Measurements from ENCODE around the gene LIPC.

LIPC gene

DNA sequence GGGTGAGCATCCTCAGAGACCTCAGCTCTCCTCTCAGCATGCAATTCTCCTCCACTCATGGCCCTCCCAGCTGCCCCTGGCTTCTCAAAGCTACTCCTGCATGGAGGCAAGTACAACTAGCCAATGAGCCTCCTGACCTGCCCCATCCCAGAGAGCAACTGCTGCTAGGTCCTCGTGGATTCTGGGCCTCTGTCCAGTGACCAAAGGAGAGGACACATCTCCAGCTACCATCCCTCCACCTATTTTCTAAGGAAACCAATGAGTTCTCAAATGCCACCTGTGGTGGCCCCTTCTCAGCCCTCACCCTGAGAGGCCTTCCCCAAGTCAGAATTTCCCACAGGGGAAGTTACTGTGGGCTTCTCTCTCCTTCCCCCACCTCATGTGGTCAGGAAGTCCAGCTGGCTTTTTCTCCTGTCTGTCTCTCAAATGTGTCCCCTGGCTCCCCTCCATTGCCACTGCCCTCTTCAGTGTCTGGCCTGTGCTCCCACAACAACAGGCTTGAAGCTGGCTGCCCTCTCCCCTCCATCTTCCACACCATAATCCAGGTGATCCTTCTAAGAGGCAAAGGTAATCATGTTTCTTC, 43.0 kb downstream of the LIPC start:
- Mint-ChIP-seq H3K27me3 (peaks cover 10% of the 10 kb centered on the region), H3K4me3 (no peak overlapping the region), H3K36me3 (no peaks in the 10 kb centered on the region), H3K4me1 (peaks cover 4% of the 10 kb centered on the region), H3K9me3 (no peaks in the 10 kb centered on the region), H3K27ac (no peak overlapping the region)
- ATAC-seq (ENCODE audit: low read depth) (no peak), DNase-seq (ENCODE audit: low spot score in 2 of 2) (no peak)

DNA sequence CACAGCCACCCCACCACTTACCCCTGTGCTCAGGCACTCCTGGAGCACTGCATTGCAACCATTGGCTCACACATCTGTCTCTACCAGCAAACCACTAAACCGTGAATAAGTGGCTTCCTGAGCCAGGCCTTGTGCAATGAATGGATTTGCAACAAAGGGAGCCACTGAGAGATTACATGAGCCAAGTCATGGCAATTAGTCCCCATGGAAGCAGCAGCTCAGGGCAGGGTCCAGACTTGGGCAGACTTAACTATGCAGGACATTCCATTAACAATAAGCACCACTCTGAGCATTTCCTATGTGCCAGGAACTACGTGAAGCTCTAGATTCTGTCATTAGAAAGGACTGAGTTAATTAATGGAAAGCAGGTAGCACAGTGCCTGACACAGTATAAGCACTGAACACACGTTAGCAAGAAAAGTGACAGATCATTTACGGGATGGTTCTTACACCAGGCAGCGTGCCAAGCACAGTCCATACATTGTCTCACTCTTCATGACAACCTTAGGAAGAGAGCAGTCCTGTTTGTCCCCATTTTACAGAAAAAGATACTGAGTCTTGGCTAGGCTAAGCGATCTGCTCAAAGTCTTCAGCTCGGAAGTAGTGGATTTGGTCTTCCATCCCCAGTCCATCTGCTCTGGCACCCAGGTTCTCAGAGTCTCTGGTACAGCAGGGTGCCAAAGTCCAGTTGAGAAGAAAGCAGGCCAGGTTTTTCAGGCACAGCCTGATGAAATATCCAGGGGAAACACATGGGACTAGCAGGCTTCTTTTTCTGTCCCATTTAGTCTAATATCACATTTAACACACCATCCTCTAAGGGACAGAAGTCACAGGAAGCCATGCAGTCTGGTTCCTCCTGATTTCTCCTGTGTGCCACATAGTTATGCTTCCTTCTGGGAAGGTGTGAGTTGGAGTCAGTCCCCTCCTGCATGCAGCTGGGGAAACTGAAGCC, 44.1 kb downstream of the LIPC start:
- H3K4me3 Mint-ChIP-seq: no peak overlapping the region
- ATAC-seq (ENCODE audit: low read depth) (no peak), DNase-seq (ENCODE audit: low spot score in 2 of 2) (no peak)
- peaks cover 4% of the 10 kb centered on the region for H3K4me1 Mint-ChIP-seq
- peaks cover 10% of the 10 kb centered on the region for H3K27me3 Mint-ChIP-seq
- no peaks in the 10 kb centered on the region for H3K36me3 Mint-ChIP-seq
- no peak overlapping the region for H3K27ac Mint-ChIP-seq
- no peaks in the 10 kb centered on the region for H3K9me3 Mint-ChIP-seq

DNA sequence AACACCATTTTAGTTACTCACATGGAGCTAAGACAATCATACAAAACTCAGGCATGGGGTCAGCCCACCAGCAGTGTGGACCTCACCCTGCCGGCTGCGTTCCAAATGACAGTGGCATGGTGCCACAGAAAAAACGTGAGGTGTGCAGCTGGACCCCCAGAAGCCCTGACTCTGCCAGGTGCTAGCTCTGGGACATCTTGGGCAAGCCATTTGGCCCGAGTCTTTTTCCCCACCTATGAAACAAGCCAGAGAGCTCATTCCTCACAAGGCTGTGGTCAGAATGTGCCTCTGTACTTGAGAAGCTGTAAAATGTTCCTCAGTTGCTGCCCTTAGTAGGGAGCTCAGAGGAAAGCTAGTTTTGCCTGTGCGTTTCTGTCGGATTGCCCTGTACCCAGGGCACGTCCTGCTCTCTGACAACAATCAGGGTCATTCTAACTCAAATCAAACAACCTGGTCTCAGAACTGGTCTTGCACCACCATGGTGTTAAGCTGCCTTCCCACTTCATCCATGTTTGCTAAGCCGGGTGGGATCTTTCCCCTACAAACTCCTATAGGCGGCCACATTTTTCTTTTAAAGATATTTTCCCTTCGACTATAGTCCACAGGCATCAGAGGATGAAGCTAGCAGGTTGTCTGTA, 44.9 kb downstream of the LIPC start:
- Mint-ChIP-seq H3K36me3 (no peaks in the 10 kb centered on the region), H3K27me3 (peaks cover 10% of the 10 kb centered on the region), H3K9me3 (no peaks in the 10 kb centered on the region), H3K4me3 (no peak overlapping the region), H3K27ac (no peak overlapping the region), H3K4me1 (peaks cover 4% of the 10 kb centered on the region)
- DNase-seq (ENCODE audit: low spot score in 2 of 2): no peak
- ATAC-seq (ENCODE audit: low read depth): no peak

DNA sequence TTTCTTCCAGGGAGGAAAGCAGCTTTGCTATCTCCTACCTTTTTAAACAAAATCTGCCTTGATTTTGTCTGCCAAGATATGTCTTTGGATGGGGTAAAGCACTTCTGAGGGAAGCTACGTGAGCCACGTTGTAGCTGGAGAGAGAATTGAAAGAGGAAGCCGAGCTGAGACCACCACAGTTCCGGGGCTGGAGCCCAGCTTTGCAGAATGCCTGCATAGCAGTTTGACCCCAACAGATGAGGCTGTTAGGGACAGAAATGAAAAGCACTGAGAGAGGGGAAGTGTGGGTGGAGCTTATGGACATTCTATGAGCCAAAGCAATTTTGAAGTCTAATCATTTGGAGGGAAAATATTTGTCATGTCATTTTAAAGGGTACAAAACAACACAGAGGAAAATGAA, 45.4 kb downstream of the LIPC start:
- Mint-ChIP-seq H3K4me3 (no peak overlapping the region), H3K4me1 (peaks cover 4% of the 10 kb centered on the region), H3K36me3 (no peaks in the 10 kb centered on the region), H3K27me3 (peaks cover 10% of the 10 kb centered on the region), H3K27ac (no peak overlapping the region), H3K9me3 (no peaks in the 10 kb centered on the region)
- ATAC-seq (ENCODE audit: low read depth) (no peak), DNase-seq (ENCODE audit: low spot score in 2 of 2) (no peak)

DNA sequence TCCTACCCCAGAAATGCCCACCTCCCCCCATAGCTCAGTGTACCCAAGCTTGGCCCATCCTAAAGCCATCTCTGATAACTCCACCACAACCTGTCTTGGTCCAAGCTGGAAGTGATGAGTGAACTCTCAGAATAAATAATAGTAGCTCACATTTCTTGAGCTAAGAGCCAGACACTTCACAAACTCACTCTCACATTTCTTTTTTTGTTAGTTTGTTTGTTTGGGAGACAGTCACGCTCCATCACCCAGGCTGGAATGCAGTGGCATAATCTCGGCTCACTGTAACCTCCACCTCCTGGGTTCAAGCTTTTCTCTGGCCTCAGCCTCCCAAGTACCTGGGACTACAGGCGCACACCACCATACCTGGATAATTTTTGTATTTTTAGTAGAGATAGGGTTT, 46.2 kb downstream of the LIPC start:
- Mint-ChIP-seq H3K27ac (no peak overlapping the region), H3K9me3 (no peaks in the 10 kb centered on the region), H3K36me3 (no peaks in the 10 kb centered on the region), H3K27me3 (peaks cover 7% of the 10 kb centered on the region), H3K4me3 (no peak overlapping the region), H3K4me1 (peaks cover 4% of the 10 kb centered on the region)
- DNase-seq (ENCODE audit: low spot score in 2 of 2): no peak
- ATAC-seq (ENCODE audit: low read depth): no peak

DNA sequence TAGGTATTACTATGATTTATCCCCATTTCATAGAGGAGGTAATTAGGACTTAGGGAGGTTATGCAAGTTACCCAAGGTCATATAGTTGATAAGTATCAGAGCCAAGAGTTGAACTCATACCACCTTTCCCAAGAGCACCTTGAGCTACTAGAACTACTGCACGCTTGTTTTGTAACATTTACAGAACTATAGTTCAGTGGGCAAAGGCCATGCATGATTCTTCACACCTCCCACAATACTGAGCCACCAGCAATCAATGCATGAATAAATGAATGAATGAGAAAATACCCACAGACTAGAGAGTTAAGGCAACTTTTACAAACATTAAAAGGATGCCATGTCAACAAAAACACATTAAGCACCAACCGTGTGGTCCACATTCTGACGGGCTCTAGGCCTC, 46.8 kb downstream of the LIPC start:
- ATAC-seq (ENCODE audit: low read depth): no peak
- H3K4me1 Mint-ChIP-seq: peaks cover 4% of the 10 kb centered on the region
- H3K27ac Mint-ChIP-seq: no peak overlapping the region
- no peaks in the 10 kb centered on the region for H3K9me3 Mint-ChIP-seq
- peaks cover 7% of the 10 kb centered on the region for H3K27me3 Mint-ChIP-seq
- DNase-seq (ENCODE audit: low spot score in 2 of 2): no peak
- no peak overlapping the region for H3K4me3 Mint-ChIP-seq
- no peaks in the 10 kb centered on the region for H3K36me3 Mint-ChIP-seq

DNA sequence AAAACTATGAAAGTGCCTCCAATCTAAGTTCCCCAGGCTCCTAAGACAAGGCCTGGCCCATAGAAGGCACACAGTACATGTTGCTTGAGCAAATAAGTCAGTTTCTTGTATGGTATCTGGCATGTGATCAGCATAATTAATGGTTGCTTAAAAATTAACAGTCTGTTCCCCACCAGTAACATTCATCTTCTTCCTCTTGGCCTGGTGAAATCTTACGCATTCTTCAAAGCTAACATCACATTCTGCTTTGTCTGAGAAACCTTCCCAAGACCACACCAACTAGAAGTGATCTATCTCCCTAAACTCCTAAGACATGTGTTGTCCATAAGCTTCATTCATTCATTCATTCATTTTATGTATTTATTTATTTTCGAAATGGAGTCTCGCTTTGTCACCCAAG, 48.1 kb downstream of the LIPC start:
- no peak overlapping the region for H3K4me3 Mint-ChIP-seq
- H3K9me3 Mint-ChIP-seq: no peaks in the 10 kb centered on the region
- H3K27ac Mint-ChIP-seq: no peak overlapping the region
- no peaks in the 10 kb centered on the region for H3K36me3 Mint-ChIP-seq
- ATAC-seq (ENCODE audit: low read depth) (no peak), DNase-seq (ENCODE audit: low spot score in 2 of 2) (no peak)
- peaks cover 6% of the 10 kb centered on the region for H3K4me1 Mint-ChIP-seq
- H3K27me3 Mint-ChIP-seq: peaks cover 6% of the 10 kb centered on the region

DNA sequence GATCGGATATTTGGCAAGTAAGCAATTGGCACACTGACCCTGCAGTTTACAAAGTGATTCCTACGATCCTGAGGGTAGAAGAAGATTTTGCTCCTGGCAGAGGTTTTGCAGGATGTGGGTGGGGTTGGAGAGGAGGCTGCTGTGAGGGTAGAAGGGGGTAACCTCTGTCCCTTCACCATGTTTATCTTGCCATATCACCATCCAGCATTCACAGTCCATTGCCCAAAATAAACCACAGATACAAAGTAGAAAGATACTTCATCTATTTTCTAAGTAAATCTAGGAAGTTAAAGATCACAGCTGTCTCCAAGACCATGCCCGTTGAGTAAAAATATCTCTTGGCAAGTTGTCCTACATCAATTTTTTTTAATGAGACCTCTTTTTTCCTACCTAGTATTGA, 51.6 kb downstream of the LIPC start:
- Mint-ChIP-seq H3K36me3 (no peaks in the 10 kb centered on the region), H3K27ac (no peak overlapping the region), H3K27me3 (peaks cover 6% of the 10 kb centered on the region), H3K4me3 (no peak overlapping the region), H3K4me1 (peaks cover 2% of the 10 kb centered on the region), H3K9me3 (no peaks in the 10 kb centered on the region)
- ATAC-seq (ENCODE audit: low read depth) (no peak), DNase-seq (ENCODE audit: low spot score in 2 of 2) (no peak)

DNA sequence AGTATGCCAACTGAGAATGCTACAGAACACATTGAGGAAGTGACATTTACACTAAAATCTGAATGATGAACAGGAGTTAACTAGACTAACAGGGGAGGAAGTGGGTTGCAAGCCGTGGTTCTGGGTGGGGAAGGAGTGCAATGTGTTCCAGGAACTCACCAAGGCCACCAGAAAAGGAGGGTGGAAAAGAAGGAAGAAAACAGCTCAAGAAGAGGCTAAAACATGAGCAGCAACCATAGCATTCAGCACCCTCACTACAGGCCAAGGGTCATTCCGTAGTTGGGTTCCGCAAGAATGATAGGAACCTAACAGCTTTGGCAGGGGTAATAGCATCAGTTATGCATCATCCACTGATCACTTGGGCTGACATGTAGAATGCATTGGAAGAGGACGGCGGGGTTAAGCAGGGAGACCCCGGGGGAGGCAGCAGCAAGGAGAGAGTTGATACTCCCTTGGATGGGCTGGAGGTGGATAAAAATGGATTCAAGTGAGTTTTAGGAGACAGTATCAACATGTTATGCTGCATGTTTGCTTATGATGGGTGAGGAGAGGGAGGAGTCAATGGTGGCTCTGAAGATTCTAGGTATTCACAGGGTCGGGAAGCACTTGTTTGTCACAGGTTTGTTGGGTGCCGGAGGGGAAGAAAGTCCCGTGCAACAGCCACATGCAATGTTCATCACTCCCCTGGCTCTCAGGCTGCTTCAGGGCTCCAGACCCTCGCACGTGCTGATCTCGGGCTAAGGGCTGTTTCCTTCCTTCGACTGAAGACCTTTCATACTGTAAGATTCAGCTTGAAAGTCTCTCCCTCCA, 53.2 kb downstream of the LIPC start:
- Mint-ChIP-seq H3K27ac (no peak overlapping the region), H3K4me3 (no peak overlapping the region), H3K27me3 (peaks cover 7% of the 10 kb centered on the region), H3K4me1 (peaks cover 2% of the 10 kb centered on the region), H3K9me3 (peaks cover 1% of the 10 kb centered on the region), H3K36me3 (no peaks in the 10 kb centered on the region)
- ATAC-seq (ENCODE audit: low read depth): no peak
- no peak for DNase-seq (ENCODE audit: low spot score in 2 of 2)

DNA sequence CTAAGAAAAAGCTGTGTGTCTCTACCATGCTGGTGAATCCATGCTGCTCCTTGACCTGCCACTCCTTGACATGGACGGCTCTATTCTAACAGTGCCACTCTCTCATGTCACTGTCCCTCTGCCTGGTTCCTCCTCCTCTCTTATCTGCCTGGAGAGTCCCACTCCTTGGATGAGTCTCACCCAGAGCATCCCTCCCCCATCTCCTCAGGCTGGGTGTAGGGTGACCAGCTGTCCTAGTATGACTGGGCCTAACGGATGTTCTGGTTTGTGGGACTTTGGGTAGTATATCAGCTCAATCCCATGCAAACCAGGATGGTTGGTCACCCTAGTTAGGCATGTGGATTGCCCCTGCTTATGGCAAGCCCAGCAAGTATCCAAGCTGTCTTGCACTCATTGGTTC, 54.3 kb downstream of the LIPC start:
- Mint-ChIP-seq H3K4me3 (no peak overlapping the region), H3K4me1 (peaks cover 2% of the 10 kb centered on the region), H3K27me3 (peaks cover 8% of the 10 kb centered on the region), H3K36me3 (no peaks in the 10 kb centered on the region), H3K27ac (no peak overlapping the region), H3K9me3 (peaks cover 1% of the 10 kb centered on the region)
- ATAC-seq (ENCODE audit: low read depth): no peak
- DNase-seq (ENCODE audit: low spot score in 2 of 2): no peak

DNA sequence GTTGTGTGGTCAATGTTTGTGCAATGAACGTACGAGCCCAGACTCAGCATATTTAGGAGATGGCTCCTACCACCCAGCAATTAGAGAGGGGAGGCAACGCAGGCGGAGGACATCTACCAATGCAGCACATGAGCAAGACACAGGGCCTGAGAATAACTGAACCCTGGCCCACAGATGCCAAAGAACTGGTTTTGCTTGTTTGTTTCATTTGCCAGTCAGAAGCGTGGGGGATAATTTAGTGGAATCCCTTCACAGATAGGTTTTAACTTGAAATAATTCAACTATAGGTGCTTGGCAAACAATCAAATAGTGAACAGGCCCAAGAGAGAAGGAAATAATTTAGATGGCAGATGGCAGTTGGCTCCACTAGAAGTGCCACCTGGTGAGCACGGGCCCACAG, 54.8 kb downstream of the LIPC start:
- no peak for DNase-seq (ENCODE audit: low spot score in 2 of 2)
- peaks cover 2% of the 10 kb centered on the region for H3K4me1 Mint-ChIP-seq
- no peaks in the 10 kb centered on the region for H3K36me3 Mint-ChIP-seq
- H3K9me3 Mint-ChIP-seq: peaks cover 1% of the 10 kb centered on the region
- H3K4me3 Mint-ChIP-seq: no peak overlapping the region
- no peak for ATAC-seq (ENCODE audit: low read depth)
- H3K27me3 Mint-ChIP-seq: peaks cover 8% of the 10 kb centered on the region
- no peak overlapping the region for H3K27ac Mint-ChIP-seq

DNA sequence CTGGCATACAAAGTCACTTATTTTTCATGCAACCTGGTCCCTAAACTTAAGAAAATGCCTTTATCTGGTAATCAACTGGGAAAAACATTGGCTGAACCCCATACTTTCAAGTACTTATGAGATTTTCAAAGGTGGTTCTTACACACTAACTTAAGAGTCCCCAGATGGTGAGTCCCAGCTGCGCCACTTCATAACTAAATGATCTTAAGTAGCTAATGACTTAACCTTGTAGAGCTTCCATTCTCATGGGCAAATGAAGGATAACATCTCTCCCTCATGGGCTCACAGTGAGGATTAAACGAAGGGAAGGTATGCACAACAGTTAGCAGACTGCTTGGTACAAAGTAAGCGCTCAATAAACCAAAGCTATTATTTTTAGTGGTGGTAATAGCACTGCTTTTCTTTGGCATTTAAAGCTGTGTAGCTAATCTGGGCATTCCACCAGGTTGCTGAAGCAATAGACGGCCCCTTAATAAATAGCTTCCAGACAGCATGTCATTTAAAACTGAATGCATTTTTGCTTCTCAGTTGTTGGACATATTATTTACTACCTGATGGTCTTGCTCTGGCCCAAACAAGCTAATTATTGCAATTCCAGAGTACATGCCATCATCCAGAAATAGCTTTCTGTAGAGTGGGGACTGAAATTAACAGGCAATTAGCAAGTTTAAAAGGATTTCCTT, 55.4 kb downstream of the LIPC start:
- DNase-seq (ENCODE audit: low spot score in 2 of 2): no peak
- Mint-ChIP-seq H3K4me3 (no peak overlapping the region), H3K4me1 (peaks cover 2% of the 10 kb centered on the region), H3K27ac (no peak overlapping the region), H3K27me3 (peaks cover 8% of the 10 kb centered on the region), H3K9me3 (peaks cover 1% of the 10 kb centered on the region), H3K36me3 (no peaks in the 10 kb centered on the region)
- no peak for ATAC-seq (ENCODE audit: low read depth)

DNA sequence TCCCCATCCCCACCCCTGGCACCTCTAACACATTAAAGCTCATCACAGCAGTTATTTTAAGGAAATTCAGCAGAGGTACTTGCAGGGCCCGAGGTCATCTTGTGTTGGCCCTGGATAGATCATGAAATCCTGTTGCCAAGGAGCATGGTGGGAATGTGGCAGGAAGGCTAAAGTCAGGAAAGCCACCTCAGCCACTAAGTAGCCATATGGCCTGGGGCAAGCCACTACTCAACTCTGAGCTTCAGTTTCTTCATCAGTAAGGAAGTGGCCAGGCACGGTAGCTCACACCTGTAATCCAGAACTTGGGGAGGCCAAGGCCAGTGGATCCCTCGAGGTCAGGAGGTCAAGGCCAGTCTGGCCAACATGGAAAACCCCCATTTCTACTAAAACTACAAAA, 55.9 kb downstream of the LIPC start:
- Mint-ChIP-seq H3K27ac (no peak overlapping the region), H3K36me3 (no peaks in the 10 kb centered on the region), H3K4me3 (no peak overlapping the region), H3K9me3 (peaks cover 1% of the 10 kb centered on the region), H3K27me3 (peaks cover 8% of the 10 kb centered on the region), H3K4me1 (peaks cover 2% of the 10 kb centered on the region)
- ATAC-seq (ENCODE audit: low read depth) (no peak), DNase-seq (ENCODE audit: low spot score in 2 of 2) (no peak)

Data from memory B cell (primary cell).